Mesendoderm (in vitro differentiated cells): ENCODE measurements around the gene TSPAN13.

Source experiments
- DNase-seq: peaks from one replicate; pipeline ENCODE4 v3.0.0; 2013
- H2AK5ac ChIP-seq: 2 replicates; pipeline ENCODE4 v1.6.1; 2013; ENCODE audit warnings: low read length, inconsistent platforms
- H2BK120ac ChIP-seq: 2 replicates; pipeline ENCODE4 v1.6.1; 2013; ENCODE audit warnings: low read depth, mild to moderate bottlenecking, low read length, moderate library complexity, mixed read lengths
- H2BK15ac ChIP-seq: replicated peaks from 2 replicates; pipeline ENCODE4 v1.6.1; 2013; ENCODE audit warnings: low read depth, mild to moderate bottlenecking, moderate library complexity
- H2BK5ac ChIP-seq: 2 replicates; pipeline ENCODE4 v1.6.1; 2013; ENCODE audit warnings: low read length, inconsistent platforms
- H3K18ac ChIP-seq: 2 replicates; pipeline ENCODE4 v1.6.1; 2013; ENCODE audit warnings: mild to moderate bottlenecking, low read length, mixed read lengths
- H3K23ac ChIP-seq: one replicate; pipeline ENCODE4 v1.6.1; 2013; ENCODE audit warnings: low read length
- H3K27ac ChIP-seq: 2 replicates; pipeline ENCODE4 v1.5.1; 2013; ENCODE audit warnings: low read depth, mild to moderate bottlenecking, inconsistent platforms, low read length, moderate library complexity
- H3K27me3 ChIP-seq: 2 replicates; pipeline ENCODE4 v1.6.1; 2013; ENCODE audit warnings: low read length, control low read depth, mild to moderate bottlenecking, inconsistent platforms; ENCODE audit not compliant: insufficient read depth, poor library complexity
- H3K36me3 ChIP-seq: 2 replicates; pipeline ENCODE4 v1.6.1; 2013; ENCODE audit warnings: low read length, inconsistent platforms; ENCODE audit not compliant: control insufficient read depth, insufficient read depth
- H3K4ac ChIP-seq: one replicate; pipeline ENCODE4 v1.6.1; 2013; ENCODE audit warnings: low read depth, mild to moderate bottlenecking, low read length, moderate library complexity
- H3K4me1 ChIP-seq: 2 replicates; pipeline ENCODE4 v1.6.1; 2013; ENCODE audit warnings: low read depth, low read length, inconsistent platforms; ENCODE audit not compliant: control insufficient read depth
- H3K4me2 ChIP-seq: 2 replicates; pipeline ENCODE4 v1.6.1; 2013; ENCODE audit warnings: low read length
- H3K4me3 ChIP-seq: 2 replicates; pipeline ENCODE4 v1.5.1; 2013; ENCODE audit warnings: mild to moderate bottlenecking, low read length
- H3K56ac ChIP-seq: one replicate; pipeline ENCODE4 v1.6.1; 2013; ENCODE audit warnings: low read length
- H3K79me1 ChIP-seq: 2 replicates; pipeline ENCODE4 v1.6.1; 2013; ENCODE audit warnings: low read length, inconsistent platforms
- H3K79me2 ChIP-seq: 2 replicates; pipeline ENCODE4 v1.6.1; 2013; ENCODE audit warnings: mild to moderate bottlenecking, low read length; ENCODE audit not compliant: control insufficient read depth, insufficient read depth
- H3K9ac ChIP-seq: 2 replicates; pipeline ENCODE4 v1.6.1; 2013; ENCODE audit warnings: low read length, inconsistent platforms
- H4K5ac ChIP-seq: one replicate; pipeline ENCODE4 v1.6.1; 2013; ENCODE audit warnings: low read length
- H4K8ac ChIP-seq: one replicate; pipeline ENCODE4 v1.6.1; 2013; ENCODE audit warnings: low read depth, mild to moderate bottlenecking, control low read depth, low read length, moderate library complexity
- WGBS: extraction: QIAGEN DNeasy Blood & Tissue Kit; methylation state at CpG from one replicate; pipeline ENCODE4 v1.1.7; 2013; ENCODE audit warnings: low lambda C conversion rate, missing lambda C conversion rate; ENCODE audit not compliant: insufficient coverage; ENCODE audit errors: extremely low coverage; 5-methylcytosine and 5-hydroxymethylcytosine counted together

Gene TSPAN13

DNA sequence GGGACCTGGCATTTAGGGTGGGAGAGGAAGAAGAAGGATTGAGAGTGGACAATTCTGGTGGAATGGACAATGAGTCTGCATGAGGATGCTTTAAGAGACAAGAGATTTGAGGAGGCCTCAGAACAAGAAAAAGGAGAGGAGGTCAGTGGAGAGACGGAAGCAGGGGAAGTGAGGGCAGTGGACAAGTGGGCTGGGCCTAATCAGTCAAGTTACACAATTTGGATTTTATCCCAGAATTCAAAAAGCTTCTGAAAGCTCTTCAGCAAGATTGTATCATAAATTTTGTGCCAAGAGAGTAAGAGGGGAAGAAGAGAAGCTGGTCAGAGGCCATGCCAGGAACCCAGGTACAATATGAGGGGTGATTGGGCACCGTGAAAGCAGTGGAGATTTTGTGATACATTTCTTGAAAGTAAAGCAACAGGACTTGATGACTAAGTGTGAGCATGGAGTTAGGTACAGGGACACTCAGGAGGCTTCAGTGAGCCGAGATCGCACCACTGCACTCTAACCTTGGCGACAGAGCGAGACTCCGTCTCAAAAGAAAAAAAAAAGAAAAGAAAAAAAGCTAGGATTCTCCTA lies 19.3 kb upstream of the TSPAN13 start:
- H3K4me1 ChIP-seq, result no peaks in the 10 kb centered on the region
- H3K56ac ChIP-seq, result no peak overlapping the region
- no peak overlapping the region for H2BK15ac ChIP-seq
- H3K18ac ChIP-seq, result no peak overlapping the region
- no peak overlapping the region for H4K5ac ChIP-seq
- H3K9ac ChIP-seq, result no peak overlapping the region
- H2BK5ac ChIP-seq, result no peak overlapping the region
- WGBS, result no CpG with 5 or more reads among the region's 7 CpGs
- no peaks in the 10 kb centered on the region for H3K79me1 ChIP-seq
- DNase-seq, result no peak
- H3K79me2 ChIP-seq, result no peaks in the 10 kb centered on the region
- H3K27me3 ChIP-seq, result no peaks in the 10 kb centered on the region
- no peak overlapping the region for H3K4me2 ChIP-seq
- H3K27ac ChIP-seq, result no peak overlapping the region
- H3K23ac ChIP-seq, result no peak overlapping the region
- H2AK5ac ChIP-seq, result no peak overlapping the region
- H3K36me3 ChIP-seq, result no peaks in the 10 kb centered on the region
- no peak overlapping the region for H3K4me3 ChIP-seq
- H3K4ac ChIP-seq, result no peak overlapping the region
- no peak overlapping the region for H4K8ac ChIP-seq
- H2BK120ac ChIP-seq, result no peak overlapping the region

DNA sequence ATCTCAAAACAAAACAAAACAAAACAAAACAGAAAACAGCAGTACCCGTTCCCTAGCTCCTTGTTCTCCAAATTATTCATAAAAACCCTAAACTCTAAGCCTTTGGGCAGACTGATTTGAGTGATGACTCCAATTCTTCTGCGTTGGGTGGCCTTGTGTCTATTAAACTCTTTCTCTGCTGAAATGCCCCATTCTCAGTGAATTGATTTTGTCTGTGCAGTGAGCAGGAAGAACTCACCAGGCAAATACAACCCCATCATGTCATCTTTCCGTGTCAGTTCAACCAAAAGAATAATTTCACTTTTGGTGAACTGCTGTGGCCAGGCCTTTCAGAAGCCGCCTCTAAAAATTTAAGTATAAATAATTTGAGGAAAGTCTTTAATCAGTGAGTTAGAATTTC lies 18.5 kb upstream of the TSPAN13 start:
- Histone ChIP-seq H3K4me2 (no peak overlapping the region), H3K4ac (no peak overlapping the region), H2AK5ac (no peak overlapping the region), H3K27me3 (no peaks in the 10 kb centered on the region), H3K56ac (no peak overlapping the region), H3K4me3 (no peak overlapping the region), H3K79me1 (no peaks in the 10 kb centered on the region), H3K36me3 (no peaks in the 10 kb centered on the region), H2BK120ac (no peak overlapping the region), H2BK15ac (no peak overlapping the region), H4K8ac (no peak overlapping the region), H3K4me1 (no peaks in the 10 kb centered on the region), H3K9ac (no peak overlapping the region), H4K5ac (no peak overlapping the region), H3K79me2 (no peaks in the 10 kb centered on the region), H3K27ac (no peak overlapping the region), H2BK5ac (no peak overlapping the region), H3K23ac (no peak overlapping the region), H3K18ac (no peak overlapping the region)
- no peak for DNase-seq
- WGBS, result no CpG with 5 or more reads among the region's 4 CpGs

DNA sequence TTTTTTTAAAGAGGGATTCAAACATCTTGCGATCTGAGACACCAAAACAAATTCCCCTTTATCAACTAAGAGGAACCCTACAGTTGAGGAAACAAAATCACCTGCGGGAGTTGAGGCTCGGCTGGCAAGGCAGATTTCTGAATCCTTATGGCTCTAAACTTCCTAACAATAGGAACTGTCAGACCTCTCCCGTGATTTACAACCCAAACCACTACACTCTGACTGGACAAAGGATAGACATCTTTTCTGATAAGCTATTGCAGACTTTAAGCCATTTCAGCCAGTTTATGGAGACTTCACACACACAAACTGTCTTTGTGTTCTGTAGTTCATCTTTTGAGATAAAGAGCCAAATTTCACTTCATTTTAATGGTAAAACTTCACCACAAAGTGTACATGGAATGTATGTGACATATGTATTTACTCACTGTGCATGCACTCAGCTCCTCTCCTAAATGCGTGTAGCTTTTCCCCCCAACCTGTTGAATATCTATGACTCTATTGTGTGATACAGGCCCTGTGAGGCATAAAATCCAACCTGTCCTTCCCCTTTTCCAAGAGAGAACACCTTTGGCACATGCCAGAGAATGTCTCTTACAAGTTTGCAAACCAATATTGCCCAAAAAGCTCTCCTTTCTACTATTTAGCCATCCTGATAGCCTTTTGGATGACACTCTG lies 15.4 kb upstream of the TSPAN13 start:
- no peak overlapping the region for H3K56ac ChIP-seq
- peaks cover 2% of the 10 kb centered on the region for H3K4me1 ChIP-seq
- no peak overlapping the region for H2AK5ac ChIP-seq
- no peak overlapping the region for H2BK15ac ChIP-seq
- H4K8ac ChIP-seq, result no peak overlapping the region
- H2BK5ac ChIP-seq, result no peak overlapping the region
- no peak overlapping the region for H2BK120ac ChIP-seq
- no peaks in the 10 kb centered on the region for H3K27me3 ChIP-seq
- no peak overlapping the region for H3K9ac ChIP-seq
- no peaks in the 10 kb centered on the region for H3K79me1 ChIP-seq
- WGBS, result no CpG with 5 or more reads among the region's 5 CpGs
- H3K27ac ChIP-seq, result no peak overlapping the region
- no peak overlapping the region for H3K4me2 ChIP-seq
- no peak overlapping the region for H3K18ac ChIP-seq
- DNase-seq, result no peak
- H3K79me2 ChIP-seq, result no peaks in the 10 kb centered on the region
- H4K5ac ChIP-seq, result no peak overlapping the region
- no peak overlapping the region for H3K4ac ChIP-seq
- no peaks in the 10 kb centered on the region for H3K36me3 ChIP-seq
- H3K23ac ChIP-seq, result no peak overlapping the region
- H3K4me3 ChIP-seq, result no peak overlapping the region

DNA sequence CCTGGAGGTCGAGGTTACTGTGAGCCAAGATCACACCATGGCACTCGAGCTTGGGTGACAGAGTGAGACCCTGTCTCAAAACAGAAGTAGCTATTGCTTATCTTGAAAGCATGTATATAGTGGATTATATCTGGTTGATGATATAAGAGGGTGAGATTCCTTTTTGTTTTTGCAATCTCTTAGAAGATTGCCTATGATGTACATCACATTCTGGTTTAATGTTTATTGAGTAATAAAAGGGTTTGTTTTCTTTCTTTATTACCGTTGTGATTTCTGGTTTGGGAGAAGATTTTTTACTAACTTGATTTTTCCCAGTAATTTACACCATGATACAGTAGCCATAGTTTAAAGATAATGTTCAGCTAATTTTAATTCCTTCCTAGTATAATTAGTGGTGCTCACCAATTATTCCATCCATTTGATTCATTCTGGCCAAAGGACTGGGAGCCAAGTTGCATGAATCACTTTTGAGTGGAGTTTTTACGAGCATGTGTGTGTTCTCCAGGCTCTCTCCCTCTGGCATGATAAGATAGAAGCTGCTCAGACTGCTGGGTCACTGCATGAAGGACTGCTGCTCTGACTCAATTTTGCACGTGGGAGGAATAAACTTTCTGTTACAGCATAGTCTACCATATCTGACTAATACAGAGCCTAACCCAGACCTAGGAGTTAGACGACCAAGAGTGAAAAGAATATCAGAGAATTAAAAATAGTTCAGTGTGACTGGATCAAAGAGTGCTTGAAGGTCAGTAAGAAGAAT lies 13.5 kb upstream of the TSPAN13 start:
- DNase-seq, result peak; percentile 19
- no peaks in the 10 kb centered on the region for H3K27me3 ChIP-seq
- H3K4me1 ChIP-seq, result peaks cover 2% of the 10 kb centered on the region
- H2AK5ac ChIP-seq, result no peak overlapping the region
- H3K79me1 ChIP-seq, result no peaks in the 10 kb centered on the region
- no peak overlapping the region for H3K4me2 ChIP-seq
- WGBS, result no CpG with 5 or more reads among the region's 6 CpGs
- H2BK15ac ChIP-seq, result no peak overlapping the region
- H2BK120ac ChIP-seq, result no peak overlapping the region
- no peak overlapping the region for H3K23ac ChIP-seq
- no peak overlapping the region for H3K4ac ChIP-seq
- no peaks in the 10 kb centered on the region for H3K79me2 ChIP-seq
- no peaks in the 10 kb centered on the region for H3K36me3 ChIP-seq
- no peak overlapping the region for H4K5ac ChIP-seq
- H3K9ac ChIP-seq, result no peak overlapping the region
- no peak overlapping the region for H3K18ac ChIP-seq
- no peak overlapping the region for H3K56ac ChIP-seq
- no peak overlapping the region for H3K27ac ChIP-seq
- no peak overlapping the region for H3K4me3 ChIP-seq
- H4K8ac ChIP-seq, result no peak overlapping the region
- no peak overlapping the region for H2BK5ac ChIP-seq

DNA sequence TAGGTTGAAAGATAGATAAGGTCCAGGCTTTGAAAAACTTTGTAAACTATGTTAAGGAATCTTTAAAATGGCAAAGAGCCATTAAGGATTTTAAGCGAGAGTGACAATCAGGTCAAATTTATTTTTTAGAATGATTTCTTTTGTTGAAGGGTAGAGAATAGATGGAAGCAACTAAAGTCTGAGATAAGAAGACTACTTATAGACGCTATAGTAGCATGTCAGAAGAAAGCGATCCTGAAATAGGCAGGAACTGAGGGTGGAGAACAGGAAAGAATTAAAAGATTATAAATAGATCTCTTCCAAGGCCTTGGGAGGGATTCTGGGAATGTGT lies 13.0 kb upstream of the TSPAN13 start:
- H3K36me3 ChIP-seq, result no peaks in the 10 kb centered on the region
- peaks cover 2% of the 10 kb centered on the region for H3K4me1 ChIP-seq
- H3K79me2 ChIP-seq, result no peaks in the 10 kb centered on the region
- no peak overlapping the region for H3K4me2 ChIP-seq
- no peak overlapping the region for H2BK15ac ChIP-seq
- H3K27ac ChIP-seq, result no peak overlapping the region
- no peak overlapping the region for H2BK120ac ChIP-seq
- no peak for DNase-seq
- no peak overlapping the region for H3K4ac ChIP-seq
- H3K18ac ChIP-seq, result no peak overlapping the region
- H3K27me3 ChIP-seq, result no peaks in the 10 kb centered on the region
- no peak overlapping the region for H3K9ac ChIP-seq
- no peak overlapping the region for H4K5ac ChIP-seq
- no peak overlapping the region for H3K4me3 ChIP-seq
- H4K8ac ChIP-seq, result no peak overlapping the region
- H3K79me1 ChIP-seq, result no peaks in the 10 kb centered on the region
- no peak overlapping the region for H3K56ac ChIP-seq
- no peak overlapping the region for H2AK5ac ChIP-seq
- H2BK5ac ChIP-seq, result no peak overlapping the region
- no CpG with 5 or more reads among the region's 3 CpGs for WGBS
- H3K23ac ChIP-seq, result no peak overlapping the region
